H1 (cell line): ENCODE data around the gene ZNF425. TPM values are rescaled to one million over a fixed set of nuclear protein-coding genes. Genes with fewer than 3 reads are reported as not detected.
A peak's percentile ranks its signal among the peaks of the same experiment; 100 is the strongest.

Source experiments
- ASH2L ChIP-seq: fragments of 200-600, 300-600 bp; sonication (generic); IDR thresholded peaks from one replicate; pipeline ENCODE4 v1.7.1; 2017; ENCODE audit warnings: low read length
- CEBPB ChIP-seq: IDR thresholded peaks from 2 replicates; pipeline ENCODE4 v1.6.1; 2012; ENCODE audit warnings: low read depth, low read length
- CHD2 ChIP-seq: IDR thresholded peaks from 2 replicates; pipeline ENCODE4 v1.6.1; 2012; ENCODE audit warnings: low read length, improper control_type of control experiment
- EP300 ChIP-seq, 2 experiments: IDR thresholded peaks; 1 replicate in 1 of 2; 2 replicates in 1 of 2; pipeline ENCODE4 v1.6.1; 2011 to 2012; ENCODE audit warnings: low read depth in 2 of 2, low read length in 2 of 2, mild to moderate bottlenecking in 2 of 2, borderline replicate concordance in 1 of 2, inconsistent platforms in 1 of 2, moderate library complexity in 1 of 2
- EZH2 ChIP-seq: fragments of 200-600 bp; sonication (generic); IDR thresholded peaks from 2 replicates; pipeline ENCODE4 v1.7.1; 2012; ENCODE audit warnings: low read depth, mild to moderate bottlenecking, moderate library complexity, low read length, inconsistent platforms; ENCODE audit not compliant: severe bottlenecking
- HDAC6 ChIP-seq: IDR thresholded peaks from one replicate; pipeline ENCODE4 v1.7.1; 2012; ENCODE audit warnings: low read depth, mild to moderate bottlenecking, inconsistent platforms, low read length, moderate library complexity
- KDM4A ChIP-seq: IDR thresholded peaks from one replicate; pipeline ENCODE4 v1.7.1; 2012; ENCODE audit warnings: low read depth, mild to moderate bottlenecking, moderate library complexity, low read length, inconsistent platforms; ENCODE audit not compliant: severe bottlenecking
- NRF1 ChIP-seq: IDR thresholded peaks from 2 replicates; pipeline ENCODE4 v1.6.1; 2011; ENCODE audit warnings: mild to moderate bottlenecking, low read depth, low read length, improper control_type of control experiment
- PHF8 ChIP-seq: fragments of 200-600 bp; sonication (generic); conservative IDR thresholded peaks from 2 replicates; pipeline ENCODE4 v1.7.1; 2012; ENCODE audit warnings: low read depth, mild to moderate bottlenecking, inconsistent platforms, low read length, moderate library complexity
- POLR2A ChIP-seq, 2 experiments: IDR thresholded peaks; 1 replicate in 1 of 2; 2 replicates in 1 of 2; pipeline ENCODE4 v1.6.1; 2011; ENCODE audit warnings: low read depth in 2 of 2, low read length in 2 of 2, mild to moderate bottlenecking in 2 of 2; ENCODE audit errors: control extremely low read depth in 1 of 2
- POU5F1 ChIP-seq: IDR thresholded peaks from 2 replicates; pipeline ENCODE4 v1.6.1; 2011; ENCODE audit warnings: low read depth, mild to moderate bottlenecking, low read length, moderate library complexity
- RAD21 ChIP-seq, 2 experiments: IDR thresholded peaks in 1 of 2; conservative IDR thresholded peaks in 1 of 2; 2 replicates each; pipeline ENCODE4 v1.6.1; 2011; ENCODE audit warnings: low read depth in 2 of 2, low read length in 2 of 2, improper control_type of control experiment in 1 of 2, inconsistent platforms in 1 of 2, mild to moderate bottlenecking in 1 of 2, moderate library complexity in 1 of 2
- RFX5 ChIP-seq: IDR thresholded peaks from 2 replicates; pipeline ENCODE4 v1.6.1; 2011; ENCODE audit warnings: low read depth, low read length, improper control_type of control experiment, borderline replicate concordance
- RNF2 ChIP-seq: fragments of 200-900, 300-1000 bp; sonication (generic); IDR thresholded peaks from 2 replicates; pipeline ENCODE4 v1.7.1; 2016; ENCODE audit warnings: borderline replicate concordance, low read depth, mild to moderate bottlenecking, antibody characterized with exemption, low read length; ENCODE audit not compliant: poor library complexity, severe bottlenecking; ENCODE audit errors: missing control alignments
- SIN3A ChIP-seq, 2 experiments: IDR thresholded peaks in 1 of 2; conservative IDR thresholded peaks in 1 of 2; 2 replicates each; pipeline ENCODE4 v1.6.1; 2011 to 2012; ENCODE audit warnings: low read length in 2 of 2, improper control_type of control experiment in 1 of 2, low read depth in 1 of 2, mild to moderate bottlenecking in 1 of 2
- SIX5 ChIP-seq: IDR thresholded peaks from 2 replicates; pipeline ENCODE4 v1.6.1; 2011; ENCODE audit warnings: mild to moderate bottlenecking, low read depth, low read length
- SP4 ChIP-seq: IDR thresholded peaks from 2 replicates; pipeline ENCODE4 v1.6.1; 2012; ENCODE audit warnings: low read length, inconsistent platforms
- SRF ChIP-seq: IDR thresholded peaks from 2 replicates; pipeline ENCODE4 v1.6.1; 2011; ENCODE audit warnings: mild to moderate bottlenecking, low read depth, low read length, moderate library complexity
- SUZ12 ChIP-seq: fragments of 200-600 bp; sonication (generic); IDR thresholded peaks from 2 replicates; pipeline ENCODE4 v1.6.1; 2012; ENCODE audit warnings: mild to moderate bottlenecking, inconsistent platforms, low read length, moderate library complexity, mixed read lengths
- TCF12 ChIP-seq: IDR thresholded peaks from 2 replicates; pipeline ENCODE4 v1.6.1; 2011; ENCODE audit warnings: low read depth, mild to moderate bottlenecking, low read length
- ZNF274 ChIP-seq: IDR thresholded peaks from 2 replicates; pipeline ENCODE4 v1.7.0; 2012; ENCODE audit warnings: low read length, borderline replicate concordance; ENCODE audit errors: extremely low read depth
- polyA plus RNA-seq, 7 experiments: library from polyadenylated mRNA; depleted of rRNA in 3 of 7; stranded (reverse) in 5 of 7; unstranded in 2 of 7; fragments of >200 nt in 5 of 7; fragments of 200-250 nt in 2 of 7; gene quantifications; 1 replicate in 5 of 7; 2 replicates in 1 of 7; 4 replicates in 1 of 7; pipeline versions ENCODE4 v1.2.1 to v1.2.3, GENCODE V29; 2011 to 2013; ENCODE audit warnings: missing spikeins in 2 of 7, mixed read lengths in 2 of 7
- total RNA-seq: library from RNA; stranded (reverse); fragmentation: NEBNext Ultra II Directional; extraction: Animal tissue kit (Norgen Biotek cat#: 25700); gene quantifications from 2 replicates; pipeline ENCODE4 v1.2.1, GENCODE V29; 2021
- TF ChIP-seq, protein P1 (sequence below): IDR thresholded peaks from 2 replicates; pipeline ENCODE4 v1.6.1; 2012; ENCODE audit warnings: low read length, inconsistent platforms

Gene ZNF425
- total and polyA plus RNA-seq, 2 of the 8 experiments (the other 6 are each of a cell fraction or from before 2014, with no cell fraction given) = 3.4 to 6.1 TPM

DNA sequence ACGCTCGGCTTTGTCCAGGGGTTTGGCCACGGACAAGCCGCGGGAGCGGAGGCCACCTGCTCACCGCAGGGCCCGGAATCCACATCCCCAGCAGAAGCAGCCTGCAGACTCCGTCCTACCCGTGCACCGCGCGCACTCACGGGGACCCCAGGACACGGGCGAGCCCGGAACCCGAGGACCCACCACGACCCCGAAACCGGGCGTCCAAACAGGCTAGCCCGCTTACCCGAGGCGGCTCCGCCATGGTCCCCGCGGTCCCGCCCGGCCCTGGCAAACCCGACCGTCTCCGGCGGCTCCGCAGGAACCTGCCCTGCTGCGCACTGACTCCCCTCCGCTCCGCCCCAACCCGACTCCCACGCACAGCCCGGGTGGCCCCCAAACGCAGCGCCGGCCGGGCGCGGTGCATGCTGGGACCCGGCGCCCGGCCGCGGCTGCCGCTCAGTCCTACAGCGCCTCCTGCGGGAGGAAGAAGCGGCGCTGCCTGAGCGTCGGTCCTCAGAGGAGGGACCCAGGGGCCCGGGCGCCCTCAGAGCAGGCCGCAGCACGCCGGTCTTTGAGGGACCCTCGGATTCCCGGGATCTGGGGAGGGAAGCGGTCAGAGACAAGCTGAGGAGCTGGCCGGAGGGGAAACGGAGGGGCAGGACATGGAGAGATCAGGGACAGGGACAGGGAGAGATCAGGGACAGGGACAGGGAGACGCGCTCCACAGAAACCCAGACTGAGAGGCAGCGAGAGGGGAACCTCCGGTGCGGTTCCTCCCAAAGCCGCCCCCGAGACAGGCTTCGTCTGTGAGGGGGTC, 35.5 kb downstream of the ZNF425 start, which contains the start of gene ZNF786 (continued):
- TF ChIP-seq, protein P1, sequence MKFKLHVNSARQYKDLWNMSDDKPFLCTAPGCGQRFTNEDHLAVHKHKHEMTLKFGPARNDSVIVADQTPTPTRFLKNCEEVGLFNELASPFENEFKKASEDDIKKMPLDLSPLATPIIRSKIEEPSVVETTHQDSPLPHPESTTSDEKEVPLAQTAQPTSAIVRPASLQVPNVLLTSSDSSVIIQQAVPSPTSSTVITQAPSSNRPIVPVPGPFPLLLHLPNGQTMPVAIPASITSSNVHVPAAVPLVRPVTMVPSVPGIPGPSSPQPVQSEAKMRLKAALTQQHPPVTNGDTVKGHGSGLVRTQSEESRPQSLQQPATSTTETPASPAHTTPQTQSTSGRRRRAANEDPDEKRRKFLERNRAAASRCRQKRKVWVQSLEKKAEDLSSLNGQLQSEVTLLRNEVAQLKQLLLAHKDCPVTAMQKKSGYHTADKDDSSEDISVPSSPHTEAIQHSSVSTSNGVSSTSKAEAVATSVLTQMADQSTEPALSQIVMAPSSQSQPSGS = no peak
- TF ChIP-seq KDM4A (peak; percentile 85), CHD2 (no peak; the same call in 1 of the 2 replicates), HDAC6 (no peak), SIX5 (no peak), SP4 (no peak), RNF2 (no peak), EP300 (IDR thresholded peaks at IDR 0.05; ENCODE audit: borderline replicate concordance in 1 of 2, low read depth in 2 of 2, low read length in 2 of 2) (peak in 1 of 2 experiments; percentile 20; a peak in 1 of 3 replicates), EZH2 (no peak), TCF12 (0 out of 2 replicates have a peak, but pooled peaks have one; percentile 12), POLR2A (IDR thresholded peaks at IDR 0.05; ENCODE audit: control extremely low read depth in 1 of 2, low read depth in 2 of 2, low read length in 2 of 2) (peak; percentile 74 to 81), NRF1 (no peak), ZNF274 (no peak), POU5F1 (no peak), CEBPB (no peak), PHF8 (peak; percentile 89), SRF (no peak), RFX5 (no peak), RAD21 (IDR thresholded peaks at IDR 0.05 in 1 of 2, conservative IDR thresholded peaks at IDR 0.05 in 1 of 2; ENCODE audit: low read depth in 2 of 2, low read length in 2 of 2) (peak; percentile 76 to 90), ASH2L (peak; percentile 97), SIN3A (conservative IDR thresholded peaks at IDR 0.05 in 1 of 2, IDR thresholded peaks at IDR 0.05 in 1 of 2; ENCODE audit: low read depth in 1 of 2, low read length in 2 of 2) (peak in 1 of 2 experiments; percentile 59; a peak in 1 of 4 replicates), SUZ12 (no peak)
